OCI-LY3 (cell line): Measurements from ENCODE around the gene CACNA2D2.

Source experiments
- CTCF ChIP-seq: fragments of 200-600, 300-600 bp; sonication (generic); IDR thresholded peaks from 2 replicates; pipeline ENCODE4 v1.5.1; 2014; ENCODE audit warnings: antibody characterized with exemption, low read length, low read depth
- EZH2phosphoT487 ChIP-seq: fragments of 200-600 bp; shearing (Covaris generic); IDR thresholded peaks from 2 replicates; pipeline ENCODE4 v1.6.1; 2018; ENCODE audit warnings: antibody characterized with exemption, mixed run types, low read depth

GRCh38 chr3:50523279-50523811 is 19.9 kb upstream of the CACNA2D2 start:
- TF ChIP-seq CTCF (no peak), EZH2phosphoT487 (no peak)
